ENCODE measurements around the gene SRGAP1.
"Not testable (repeated sequence)": the region's sequence is repeated elsewhere in the genome, so short reads cannot be mapped to it uniquely, and the experiment has no call there.

The SRGAP1 gene

GRCh38 chr12:64007853-64008252 is 163.4 kb downstream of the SRGAP1 start:
- no peak for DNase-seq (ENCODE audit: low read depth in 2 of 2)

GRCh38 chr12:64008596-64008995 is 164.1 kb downstream of the SRGAP1 start:
- DNase-seq (ENCODE audit: low read depth in 2 of 2) = no peak

GRCh38 chr12:64009321-64010068 is 165.0 kb downstream of the SRGAP1 start:
- DNase-seq (ENCODE audit: low read depth in 2 of 2) = no peak

GRCh38 chr12:64010069-64010686 is 165.7 kb downstream of the SRGAP1 start:
- DNase-seq (ENCODE audit: low read depth in 2 of 2) = no peak

GRCh38 chr12:64016521-64016920 is 172.0 kb downstream of the SRGAP1 start:
- DNase-seq (ENCODE audit: low read depth in 2 of 2) = no peak

GRCh38 chr12:64018116-64018515 is 173.6 kb downstream of the SRGAP1 start:
- not testable (repeated sequence) for DNase-seq (ENCODE audit: low read depth in 2 of 2)

- no peak for DNase-seq (ENCODE audit: low read depth in 2 of 2)
These were observed 174.0 kb downstream of the SRGAP1 start for GRCh38 chr12:64018524-64018923.

GRCh38 chr12:64019101-64019500 is 174.6 kb downstream of the SRGAP1 start:
- DNase-seq (ENCODE audit: low read depth in 2 of 2) = no peak

- DNase-seq (ENCODE audit: low read depth in 2 of 2) = no peak
These were observed 175.2 kb downstream of the SRGAP1 start for GRCh38 chr12:64019654-64020053.

- no peak for DNase-seq (ENCODE audit: low read depth in 2 of 2)
These were observed 180.9 kb downstream of the SRGAP1 start for GRCh38 chr12:64025174-64025958.

GRCh38 chr12:64027311-64027710 is 182.8 kb downstream of the SRGAP1 start:
- DNase-seq (ENCODE audit: low read depth in 2 of 2) = no peak

GRCh38 chr12:64028541-64028940 is 184.0 kb downstream of the SRGAP1 start:
- DNase-seq (ENCODE audit: low read depth in 2 of 2) = no peak

- DNase-seq (ENCODE audit: low read depth in 2 of 2) = no peak
These were observed 184.7 kb downstream of the SRGAP1 start for GRCh38 chr12:64029013-64029857.

- DNase-seq (ENCODE audit: low read depth in 2 of 2) = no peak
These were observed 185.7 kb downstream of the SRGAP1 start for GRCh38 chr12:64030155-64030554.

GRCh38 chr12:64034056-64034455 is 189.6 kb downstream of the SRGAP1 start:
- DNase-seq (ENCODE audit: low read depth in 2 of 2) = not testable (repeated sequence)

GRCh38 chr12:64034901-64035576 is 190.5 kb downstream of the SRGAP1 start:
- no peak for DNase-seq (ENCODE audit: low read depth in 2 of 2)

GRCh38 chr12:64036414-64036813 is 191.9 kb downstream of the SRGAP1 start:
- DNase-seq (ENCODE audit: low read depth in 2 of 2) = no peak

GRCh38 chr12:64039281-64039871 is 194.9 kb downstream of the SRGAP1 start:
- DNase-seq (ENCODE audit: low read depth in 2 of 2) = no peak

GRCh38 chr12:64042911-64043310 is 198.4 kb downstream of the SRGAP1 start:
- no peak for DNase-seq (ENCODE audit: low read depth in 2 of 2)

GRCh38 chr12:64044191-64044590 is 199.7 kb downstream of the SRGAP1 start:
- no peak for DNase-seq (ENCODE audit: low read depth in 2 of 2)

- no peak for DNase-seq (ENCODE audit: low read depth in 2 of 2)
These were observed 206.6 kb downstream of the SRGAP1 start for GRCh38 chr12:64051057-64051456.

All from stimulated activated CD8-positive, alpha-beta memory T cell treated with anti-CD3 and anti-CD28 coated beads, Interleukin-2, amount 100 ng/mL, for 48 hours (primary cell).